Thyroid gland (tissue), 4 donors: ENCODE results near the gene MAMDC4. TPM values are rescaled to one million over a fixed set of nuclear protein-coding genes. Genes with fewer than 3 reads are reported as not detected.

ENCODE experiments used
- DNase-seq, 2 donors: peaks; one replicate each; pipeline ENCODE4 v3.0.0-alpha.2; 2019
- H3K27ac ChIP-seq, 3 donors: fragments of 200-600 bp; sonication (generic); 1 replicate in 2 of 3; 2 replicates in 1 of 3; pipeline ENCODE4 v1.5.1; 2016 to 2019; ENCODE audit warnings: mild to moderate bottlenecking in 1 of 3, moderate library complexity in 1 of 3
- H3K27me3 ChIP-seq: fragments of 200-600 bp; sonication (generic); one replicate; pipeline ENCODE4 v1.5.1; 2019
- H3K36me3 ChIP-seq, 2 donors: fragments of 200-600 bp; sonication (generic); one replicate each; pipeline ENCODE4 v1.5.1; 2016 to 2019
- H3K4me1 ChIP-seq, 2 donors: fragments of 200-600 bp; sonication (generic); one replicate each; pipeline ENCODE4 v1.5.1; 2017 to 2019
- H3K4me3 ChIP-seq, 3 donors: fragments of 200-600 bp; sonication (generic); replicated peaks in 1 of 3; 1 replicate in 2 of 3; 2 replicates in 1 of 3; pipeline ENCODE4 v1.5.1; 2016; ENCODE audit warnings: mild to moderate bottlenecking in 1 of 3
- H3K9me3 ChIP-seq: fragments of 200-600 bp; sonication (generic); one replicate; pipeline ENCODE4 v1.5.1; 2017
- CTCF ChIP-seq, 6 experiments: fragments of 200-600 bp in 3 of 6; fragments of 450-650 bp in 3 of 6; sonication (generic) in 3 of 6; IDR thresholded peaks; one replicate each; pipeline ENCODE4 v1.5.1; 2016 to 2019; ENCODE audit warnings: antibody characterized with exemption in 6 of 6, mild to moderate bottlenecking in 2 of 6, inconsistent platforms in 1 of 6, moderate library complexity in 1 of 6
- POLR2A ChIP-seq, 2 donors: fragments of 450-650 bp; IDR thresholded peaks; one replicate each; pipeline ENCODE4 v1.6.1; 2017; ENCODE audit warnings: antibody characterized with exemption in 2 of 2, mild to moderate bottlenecking in 2 of 2, moderate library complexity in 1 of 2
- WGBS, 2 donors: methylation state at CpG; one replicate each; pipeline ENCODE4 v1.1.5; 2017; 5-methylcytosine and 5-hydroxymethylcytosine counted together
- intact Hi-C: fragments of 100-400 bp; cut with DNase I; formaldehyde crosslinking; loops from one replicate; pipeline ENCODE4 v1.15.1; 2023
- total RNA-seq, 4 donors: library from RNA; depleted of rRNA; stranded (reverse); fragments of >200 nt; gene quantifications; one replicate each; pipeline ENCODE4 v1.2.3, GENCODE V29; 2016

Gene MAMDC4
- total RNA-seq, 4 donors from 2014 or later: 4.1 to 20.4 (median 9.0) TPM

- Histone ChIP-seq H3K27ac (peak overlapping the region; percentile 82 to 97 (median 94)), H3K36me3 (peaks cover 0 to 5% of the 10 kb centered on the region in 2 donors)
Observed at GRCh38 chr9:136901516-136902258, 49.5 kb downstream of the MAMDC4 start.

DNA sequence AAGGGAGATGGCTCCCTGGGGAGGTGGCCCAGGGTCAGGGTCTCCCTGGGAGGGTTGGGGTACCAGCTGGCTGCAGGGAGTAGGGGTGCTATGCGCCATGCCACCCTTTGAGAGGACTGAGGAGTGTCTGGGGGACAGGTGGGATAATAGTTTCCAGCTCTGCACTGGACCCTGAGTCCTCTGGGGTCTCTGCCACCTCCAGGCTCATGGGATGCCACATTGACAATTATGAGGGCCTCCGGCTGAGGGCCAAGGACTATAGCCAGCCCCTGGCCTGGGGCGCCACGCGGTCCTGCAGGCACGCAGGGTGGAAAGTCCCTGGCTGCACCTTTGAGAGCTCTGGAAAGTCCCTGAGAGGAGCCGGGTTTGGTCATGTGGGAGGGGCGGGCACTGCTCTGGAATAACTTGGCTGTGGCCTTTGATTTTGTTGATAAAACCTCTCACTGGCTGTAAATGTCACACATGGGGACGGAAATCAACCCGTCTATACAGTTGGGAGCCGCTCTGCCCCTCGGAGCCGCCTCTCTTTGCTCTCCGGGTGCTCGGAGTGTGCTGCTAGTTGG lies 50.2 kb downstream of the MAMDC4 start:
- Histone ChIP-seq H3K27ac (peak overlapping the region; percentile 87 to 97 (median 94)), H3K27me3 (no peaks in the 10 kb centered on the region), H3K4me3 (no peak overlapping the region), H3K9me3 (no peaks in the 10 kb centered on the region), H3K4me1 (peaks cover 38 to 41% of the 10 kb centered on the region in 2 donors), H3K36me3 (peaks cover 0 to 5% of the 10 kb centered on the region in 2 donors)
- DNase-seq: peak; percentile 96 to 97
- 9 to 19% methylated on average over 9 to 15 of the region's 15 CpGs for WGBS, 2 donors
- intact Hi-C loops: no loop called here
- TF ChIP-seq POLR2A (IDR thresholded peaks at IDR 0.05) (peak in 1 of 2 donors; percentile 80), CTCF (IDR thresholded peaks at IDR 0.05) (no peak)

More at GRCh38 chr9:136901516-136902258, 49.5 kb downstream of the MAMDC4 start:
- Histone ChIP-seq H3K9me3 (no peaks in the 10 kb centered on the region), H3K4me1 (peaks cover 38 to 43% of the 10 kb centered on the region in 2 donors), H3K4me3 (no peak overlapping the region), H3K27me3 (no peaks in the 10 kb centered on the region)
- WGBS, 2 donors: 33 to 36% methylated on average over 13 to 16 of the region's 20 CpGs
- no peak for TF ChIP-seq POLR2A (IDR thresholded peaks at IDR 0.05)
- no peak for TF ChIP-seq CTCF (IDR thresholded peaks at IDR 0.05)
- DNase-seq: peak; percentile 74 to 77
- intact Hi-C loops: no loop called here

- peaks cover 0 to 10% of the 10 kb centered on the region in 2 donors for H3K36me3 ChIP-seq
- TF ChIP-seq POLR2A (IDR thresholded peaks at IDR 0.05): no peak
- no peak for TF ChIP-seq CTCF (IDR thresholded peaks at IDR 0.05)
- intact Hi-C loops: no loop called here
- H3K4me3 ChIP-seq: no peak overlapping the region
- no peaks in the 10 kb centered on the region for H3K27me3 ChIP-seq
- peak; percentile 75 for DNase-seq
- peak overlapping the region; percentile 87 to 97 (median 94) for H3K27ac ChIP-seq
- 40% methylated on average over 11 to 12 of the region's 12 CpGs for WGBS, 2 donors
- H3K4me1 ChIP-seq: peaks cover 38 to 41% of the 10 kb centered on the region in 2 donors
- H3K9me3 ChIP-seq: no peaks in the 10 kb centered on the region
Observed at GRCh38 chr9:136903041-136903554, 51.0 kb downstream of the MAMDC4 start.

GRCh38 chr9:136906266-136906665 lies 54.1 kb downstream of the MAMDC4 start:
- no peak overlapping the region for H3K4me3 ChIP-seq
- H3K4me1 ChIP-seq: peaks cover 25 to 29% of the 10 kb centered on the region in 2 donors
- TF ChIP-seq POLR2A (IDR thresholded peaks at IDR 0.05) (no peak), CTCF (IDR thresholded peaks at IDR 0.05) (no peak)
- no peak overlapping the region for H3K27ac ChIP-seq
- no peak for DNase-seq
- H3K36me3 ChIP-seq: peaks cover 0 to 12% of the 10 kb centered on the region in 2 donors
- no peaks in the 10 kb centered on the region for H3K27me3 ChIP-seq
- H3K9me3 ChIP-seq: no peaks in the 10 kb centered on the region
- 77 to 81% methylated on average over 4 of the region's 4 CpGs for WGBS, 2 donors
- intact Hi-C loops: no loop called here
